H7 (cell line): ENCODE data around the gene SMIM3. TPM values are rescaled to one million over a fixed set of nuclear protein-coding genes. Genes with fewer than 3 reads are reported as not detected.
"Not testable (repeated sequence)": the region's sequence is repeated elsewhere in the genome, so short reads cannot be mapped to it uniquely, and the experiment has no call there.

Experiments
- DNase-seq: peaks from one replicate; pipeline ENCODE4 v3.0.0; 2012
- H3K27me3 ChIP-seq: 2 replicates; pipeline ENCODE4 v1.6.0; 2011; ENCODE audit warnings: mild to moderate bottlenecking, low read length; ENCODE audit not compliant: control insufficient read depth, insufficient read depth
- H3K36me3 ChIP-seq: replicated peaks from 2 replicates; pipeline ENCODE4 v1.5.1; 2011; ENCODE audit warnings: low read length; ENCODE audit not compliant: control insufficient read depth, insufficient read depth
- H3K4me3 ChIP-seq: 2 replicates; pipeline ENCODE4 v1.5.1; 2011; ENCODE audit warnings: low read depth, mild to moderate bottlenecking, control low read depth, low read length, moderate library complexity; ENCODE audit not compliant: insufficient read depth
- total RNA-seq: library from RNA; depleted of rRNA; stranded (reverse); fragments of >200 nt; shearing (Covaris generic); gene quantifications from 2 replicates; pipeline ENCODE4 v1.2.3, GENCODE V29; 2014

SMIM3 gene
- total RNA-seq, 1 experiment from 2014 or later = 5.2 TPM

- Histone ChIP-seq H3K4me3 (no peak overlapping the region), H3K27me3 (no peaks in the 10 kb centered on the region), H3K36me3 (no peaks in the 10 kb centered on the region)
- no peak for DNase-seq
These were observed 16.4 kb downstream of the SMIM3 start for GRCh38 chr5:150794927-150795326.

GRCh38 chr5:150797384-150797783 is 18.8 kb downstream of the SMIM3 start:
- DNase-seq = no peak
- Histone ChIP-seq H3K36me3 (no peaks in the 10 kb centered on the region), H3K27me3 (no peaks in the 10 kb centered on the region), H3K4me3 (no peak overlapping the region)

GRCh38 chr5:150801117-150801927 is 22.8 kb downstream of the SMIM3 start:
- peaks cover 1% of the 10 kb centered on the region; the same call in 1 of the 2 replicates for H3K27me3 ChIP-seq
- H3K36me3 ChIP-seq = no peaks in the 10 kb centered on the region
- peak overlapping the region; percentile 52 for H3K4me3 ChIP-seq
- peak; percentile 34 for DNase-seq

GRCh38 chr5:150804388-150804787 is 25.8 kb downstream of the SMIM3 start:
- H3K27me3 ChIP-seq = peaks cover 5% of the 10 kb centered on the region; the same call in 1 of the 2 replicates
- H3K36me3 ChIP-seq = no peaks in the 10 kb centered on the region

GRCh38 chr5:150809363-150809762 is 30.8 kb downstream of the SMIM3 start:
- no peak overlapping the region for H3K4me3 ChIP-seq
- no peak for DNase-seq
- no peaks in the 10 kb centered on the region for H3K36me3 ChIP-seq
- H3K27me3 ChIP-seq = peaks cover 5% of the 10 kb centered on the region; the same call in 1 of the 2 replicates

More at GRCh38 chr5:150804388-150804787, 25.8 kb downstream of the SMIM3 start:
- no peak overlapping the region for H3K4me3 ChIP-seq
- DNase-seq = no peak

GRCh38 chr5:150815010-150815409 is 36.5 kb downstream of the SMIM3 start:
- Histone ChIP-seq H3K4me3 (no peak overlapping the region), H3K36me3 (no peaks in the 10 kb centered on the region), H3K27me3 (peaks cover 2% of the 10 kb centered on the region; the same call in 1 of the 2 replicates)
- DNase-seq = no peak

GRCh38 chr5:150816946-150817345 is 38.4 kb downstream of the SMIM3 start:
- H3K27me3 ChIP-seq = no peaks in the 10 kb centered on the region
- no peak overlapping the region for H3K4me3 ChIP-seq
- no peak for DNase-seq
- no peaks in the 10 kb centered on the region for H3K36me3 ChIP-seq

GRCh38 chr5:150829744-150830143 is 51.2 kb downstream of the SMIM3 start:
- Histone ChIP-seq H3K27me3 (no peaks in the 10 kb centered on the region), H3K4me3 (no peak overlapping the region), H3K36me3 (no peaks in the 10 kb centered on the region)
- no peak for DNase-seq

- H3K4me3 ChIP-seq, H3K27me3 ChIP-seq, DNase-seq, H3K36me3 ChIP-seq: not testable (repeated sequence)
These were observed 53.3 kb downstream of the SMIM3 start for GRCh38 chr5:150831821-150832220.

- no peak for DNase-seq
- no peaks in the 10 kb centered on the region for H3K36me3 ChIP-seq
- H3K27me3 ChIP-seq = no peaks in the 10 kb centered on the region
- no peak overlapping the region for H3K4me3 ChIP-seq
These were observed 57.5 kb downstream of the SMIM3 start for GRCh38 chr5:150836064-150836463.

- DNase-seq = no peak
- no peak overlapping the region for H3K4me3 ChIP-seq
- H3K36me3 ChIP-seq = no peaks in the 10 kb centered on the region
These were observed 58.1 kb downstream of the SMIM3 start for GRCh38 chr5:150836703-150837102.

GRCh38 chr5:150845185-150845859 is 66.8 kb downstream of the SMIM3 start:
- H3K4me3 ChIP-seq, DNase-seq, H3K36me3 ChIP-seq, H3K27me3 ChIP-seq: not testable (repeated sequence)

More at GRCh38 chr5:150836703-150837102, 58.1 kb downstream of the SMIM3 start:
- H3K27me3 ChIP-seq = no peaks in the 10 kb centered on the region

- not testable (repeated sequence) for DNase-seq, H3K27me3 ChIP-seq
These were observed 67.7 kb downstream of the SMIM3 start, which contains the start of gene IRGM for GRCh38 chr5:150846308-150846653. Gene IRGM, plus strand, starts transcription at chr5:150846521. Its CDS starts 1,603 bp downstream, at chr5:150848124.

More at GRCh38 chr5:150846308-150846653, 67.7 kb downstream of the SMIM3 start, which contains the start of gene IRGM:
- not testable (repeated sequence) for H3K4me3 ChIP-seq, H3K36me3 ChIP-seq
